H1 (cell line): Measurements from ENCODE around the gene CCDC197. TPM values are rescaled to one million over a fixed set of nuclear protein-coding genes. Genes with fewer than 3 reads are reported as not detected.

Experiments
- CTCF ChIA-PET: fragments of 300-600 bp; sonication (Branson Sonifier 250); formaldehyde crosslinking; loops from one replicate; lab custom pipeline; 2021; ENCODE audit not compliant: partially characterized antibody; lab: Charles Lee
- POLR2A ChIA-PET: fragments of 300-600 bp; sonication (Branson Sonifier 250); formaldehyde crosslinking; loops from one replicate; lab custom pipeline; 2021; ENCODE audit warnings: inconsistent platforms; ENCODE audit not compliant: partially characterized antibody; lab: Charles Lee
- DNase-seq, 2 experiments: peaks; one replicate each; pipeline versions ENCODE4 v3.0.0 to v3.0.0-alpha.2; 2010 to 2022; ENCODE audit warnings: low spot score in 2 of 2, low read depth in 1 of 2, mixed read lengths in 1 of 2
- FAIRE-seq: peaks from 2 replicates; lab custom pipeline; 2011; peaks lifted over from hg19 to GRCh38; lab: Jason Lieb, UNC
- H2AFZ ChIP-seq: 2 replicates; pipeline ENCODE4 v1.8.1; 2012; ENCODE audit warnings: low read length, inconsistent platforms
- H2AK5ac ChIP-seq: 2 replicates; pipeline ENCODE4 v1.6.1; 2013; ENCODE audit warnings: low read depth, low read length
- H2BK120ac ChIP-seq: replicated peaks from 2 replicates; pipeline ENCODE3; 2013; ENCODE audit warnings: low read depth, low read length, inconsistent platforms
- H2BK12ac ChIP-seq: 2 replicates; pipeline ENCODE4 v1.6.1; 2013; ENCODE audit warnings: low read depth, low read length
- H2BK15ac ChIP-seq: 2 replicates; pipeline ENCODE4 v1.6.1; 2013; ENCODE audit warnings: low read length
- H2BK20ac ChIP-seq: 2 replicates; pipeline ENCODE4 v1.6.1; 2013; ENCODE audit warnings: low read length
- H2BK5ac ChIP-seq: 2 replicates; pipeline ENCODE4 v1.6.1; 2013; ENCODE audit warnings: low read depth, low read length
- H3K14ac ChIP-seq: 2 replicates; pipeline ENCODE4 v1.6.1; 2013; ENCODE audit warnings: inconsistent platforms; ENCODE audit not compliant: insufficient read length
- H3K18ac ChIP-seq: 2 replicates; pipeline ENCODE4 v1.6.1; 2013; ENCODE audit warnings: low read length; ENCODE audit errors: extremely low read depth
- H3K23ac ChIP-seq: 2 replicates; pipeline ENCODE4 v1.6.1; 2013; ENCODE audit warnings: inconsistent platforms; ENCODE audit not compliant: insufficient read length
- H3K23me2 ChIP-seq: 2 replicates; pipeline ENCODE4 v1.6.1; 2013; ENCODE audit warnings: low read depth, low read length
- H3K27ac ChIP-seq: 2 replicates; pipeline ENCODE4 v1.6.1; 2011; ENCODE audit warnings: low read depth, low read length, inconsistent platforms
- H3K27me3 ChIP-seq, 4 experiments: replicated peaks in 1 of 4; 1 replicate in 1 of 4; 2 replicates in 3 of 4; pipeline versions ENCODE4 v1.6.1 to v1.8.1; 2011 to 2013; ENCODE audit warnings: low read length in 3 of 4, mild to moderate bottlenecking in 3 of 4, inconsistent platforms in 2 of 4, mixed read lengths in 2 of 4, moderate library complexity in 1 of 4; ENCODE audit not compliant: control insufficient read depth in 3 of 4, insufficient read depth in 3 of 4; ENCODE audit errors: extremely low read depth in 1 of 4
- H3K36me3 ChIP-seq, 4 experiments: 2 replicates each; pipeline versions ENCODE4 v1.6.1 to v1.8.1; 2011 to 2013; ENCODE audit warnings: mild to moderate bottlenecking in 4 of 4, low read length in 3 of 4, moderate library complexity in 2 of 4, control low read depth in 1 of 4, inconsistent platforms in 1 of 4; ENCODE audit not compliant: insufficient read depth in 4 of 4, control insufficient read depth in 2 of 4
- H3K4ac ChIP-seq: replicated peaks from 2 replicates; pipeline ENCODE3; 2013; ENCODE audit warnings: low read length, low read depth, mixed read lengths, inconsistent platforms; ENCODE audit not compliant: insufficient read length
- H3K4me1 ChIP-seq, 4 experiments: replicated peaks in 1 of 4; 1 replicate in 1 of 4; 2 replicates in 3 of 4; pipeline versions ENCODE4 v1.6.1 to v1.8.1; 2011 to 2013; ENCODE audit warnings: low read length in 3 of 4, inconsistent platforms in 2 of 4, mixed read lengths in 1 of 4; ENCODE audit not compliant: insufficient read depth in 4 of 4, control insufficient read depth in 3 of 4
- H3K4me2 ChIP-seq, 2 experiments: 2 replicates each; pipeline versions ENCODE4 v1.6.1 to v1.8.1; 2011 to 2013; ENCODE audit warnings: low read depth in 2 of 2, low read length in 2 of 2, control low read depth in 1 of 2, inconsistent platforms in 1 of 2, mild to moderate bottlenecking in 1 of 2; ENCODE audit not compliant: insufficient read depth in 1 of 2
- H3K4me3 ChIP-seq, 4 experiments: fragments of 200-600, 300-600 bp in 1 of 4; sonication (generic), shearing (Covaris generic), sonication (Bioruptor Twin) in 1 of 4; 2 replicates each; pipeline versions ENCODE4 v1.5.1 to v1.8.1; 2011 to 2016; ENCODE audit warnings: low read length in 4 of 4, low read depth in 3 of 4, control low read depth in 2 of 4, inconsistent platforms in 2 of 4, mild to moderate bottlenecking in 2 of 4, mixed read lengths in 1 of 4, moderate library complexity in 1 of 4; ENCODE audit not compliant: insufficient read depth in 2 of 4; ENCODE audit errors: extremely low read depth in 1 of 4
- H3K56ac ChIP-seq: replicated peaks from 2 replicates; pipeline ENCODE3; 2013; ENCODE audit warnings: low read depth, mild to moderate bottlenecking, mixed read lengths, low read length, inconsistent platforms; ENCODE audit not compliant: insufficient read length
- H3K79me1 ChIP-seq: 2 replicates; pipeline ENCODE4 v1.6.1; 2013; ENCODE audit warnings: low read depth, low read length, control low read depth
- H3K79me2 ChIP-seq, 2 experiments: 2 replicates each; pipeline versions ENCODE4 v1.6.1 to v1.8.1; 2012 to 2013; ENCODE audit warnings: low read length in 2 of 2, mild to moderate bottlenecking in 2 of 2, inconsistent platforms in 1 of 2; ENCODE audit not compliant: insufficient read depth in 2 of 2, control insufficient read depth in 1 of 2
- H3K9ac ChIP-seq, 4 experiments: replicated peaks in 1 of 4; 1 replicate in 1 of 4; 2 replicates in 3 of 4; pipeline versions ENCODE4 v1.6.1 to v1.8.1; 2011 to 2013; ENCODE audit warnings: low read depth in 3 of 4, low read length in 3 of 4, control low read depth in 2 of 4, mild to moderate bottlenecking in 2 of 4, moderate library complexity in 2 of 4, inconsistent platforms in 1 of 4; ENCODE audit errors: extremely low read depth in 1 of 4
- H3K9me3 ChIP-seq, 2 experiments: 2 replicates each; pipeline versions ENCODE4 v1.6.1 to v1.8.1; 2012 to 2013; ENCODE audit warnings: mild to moderate bottlenecking in 2 of 2, moderate library complexity in 2 of 2, control low read depth in 1 of 2, inconsistent platforms in 1 of 2, low read depth in 1 of 2, low read length in 1 of 2, mixed read lengths in 1 of 2; ENCODE audit not compliant: insufficient read depth in 2 of 2
- H4K20me1 ChIP-seq, 2 experiments: replicated peaks in 1 of 2; 2 replicates each; pipeline versions ENCODE3 to v1.8.1; 2011 to 2013; ENCODE audit warnings: inconsistent platforms in 2 of 2, low read length in 2 of 2, mild to moderate bottlenecking in 1 of 2; ENCODE audit not compliant: insufficient read depth in 2 of 2, control insufficient read depth in 1 of 2
- H4K5ac ChIP-seq: 2 replicates; pipeline ENCODE4 v1.6.1; 2013; ENCODE audit warnings: low read length, low read depth, mixed read lengths, inconsistent platforms; ENCODE audit not compliant: insufficient read length
- H4K8ac ChIP-seq: 2 replicates; pipeline ENCODE4 v1.8.0; 2013; ENCODE audit warnings: mild to moderate bottlenecking, moderate library complexity, low read length, inconsistent platforms; ENCODE audit not compliant: insufficient read depth; ENCODE audit errors: extremely low read depth
- H4K91ac ChIP-seq: replicated peaks from 2 replicates; pipeline ENCODE3; 2013; ENCODE audit warnings: low read length, mixed read lengths, inconsistent platforms; ENCODE audit not compliant: insufficient read length
- JUN ChIP-seq: IDR thresholded peaks from 2 replicates; pipeline ENCODE4 v1.6.1; 2011; ENCODE audit warnings: low read depth, mild to moderate bottlenecking, improper control_type of control experiment, low read length
- JUND ChIP-seq: IDR thresholded peaks from 2 replicates; pipeline ENCODE4 v1.6.1; 2011; ENCODE audit warnings: mild to moderate bottlenecking, improper control_type of control experiment, low read length
- PHF8 ChIP-seq: fragments of 200-600 bp; sonication (generic); conservative IDR thresholded peaks from 2 replicates; pipeline ENCODE4 v1.7.1; 2012; ENCODE audit warnings: low read depth, mild to moderate bottlenecking, inconsistent platforms, low read length, moderate library complexity
- RBBP5 ChIP-seq: IDR thresholded peaks from 2 replicates; pipeline ENCODE4 v1.7.1; 2012; ENCODE audit warnings: low read depth, mild to moderate bottlenecking, inconsistent platforms, low read length, moderate library complexity, borderline replicate concordance
- RFX5 ChIP-seq: IDR thresholded peaks from 2 replicates; pipeline ENCODE4 v1.6.1; 2011; ENCODE audit warnings: low read depth, low read length, improper control_type of control experiment, borderline replicate concordance
- SP4 ChIP-seq: IDR thresholded peaks from 2 replicates; pipeline ENCODE4 v1.6.1; 2012; ENCODE audit warnings: low read length, inconsistent platforms
- TAF1 ChIP-seq: IDR thresholded peaks from 2 replicates; pipeline ENCODE4 v1.6.1; 2011; ENCODE audit warnings: mild to moderate bottlenecking, low read depth, low read length
- TBP ChIP-seq: IDR thresholded peaks from 2 replicates; pipeline ENCODE4 v1.6.1; 2011; ENCODE audit warnings: low read depth, low read length, improper control_type of control experiment
- WGBS, 2 experiments: shearing (Covaris generic) in 1 of 2; methylation state at CpG; one replicate each; pipeline versions ENCODE4 v1.1.6 to v1.1.7; 2013 to 2015; ENCODE audit warnings: low lambda C conversion rate in 2 of 2, mixed read lengths in 2 of 2, inconsistent platforms in 1 of 2, low coverage in 1 of 2, missing lambda C conversion rate in 1 of 2; ENCODE audit not compliant: insufficient replicate concordance in 2 of 2, insufficient coverage in 1 of 2, insufficient read length in 1 of 2; ENCODE audit errors: extremely low coverage in 1 of 2, missing lambda C conversion rate in 1 of 2; 5-methylcytosine and 5-hydroxymethylcytosine counted together
- polyA plus RNA-seq, 7 experiments: library from polyadenylated mRNA; depleted of rRNA in 3 of 7; stranded (reverse) in 5 of 7; unstranded in 2 of 7; fragments of >200 nt in 5 of 7; fragments of 200-250 nt in 2 of 7; gene quantifications; 1 replicate in 5 of 7; 2 replicates in 1 of 7; 4 replicates in 1 of 7; pipeline versions ENCODE4 v1.2.1 to v1.2.3, GENCODE V29; 2011 to 2013; ENCODE audit warnings: missing spikeins in 2 of 7, mixed read lengths in 2 of 7
- total RNA-seq: library from RNA; stranded (reverse); fragmentation: NEBNext Ultra II Directional; extraction: Animal tissue kit (Norgen Biotek cat#: 25700); gene quantifications from 2 replicates; pipeline ENCODE4 v1.2.1, GENCODE V29; 2021
- TF ChIP-seq, protein P1 (sequence below): IDR thresholded peaks from 2 replicates; pipeline ENCODE4 v1.6.1; 2012; ENCODE audit warnings: low read length, inconsistent platforms

The CCDC197 gene
- total and polyA plus RNA-seq, 2 of the 8 experiments (the other 6 are each of a cell fraction or from before 2014, with no cell fraction given) = not detected

- Histone ChIP-seq H3K56ac (no peak overlapping the region), H3K27ac (no peak overlapping the region; the same call in 1 of the 2 replicates), H2AK5ac (no peak overlapping the region), H4K91ac (peak overlapping the region; percentile 34), H3K14ac (no peak overlapping the region), H3K4me1 (peaks cover 0 to 9% (median 7%) of the 10 kb centered on the region in 4 experiments; a peak in 5 of 7 replicates), H3K36me3 (no peaks in the 10 kb centered on the region), H3K23ac (no peak overlapping the region), H4K8ac (no peak overlapping the region; the same call in 1 of the 2 replicates), H2AFZ (peak overlapping the region; percentile 95), H3K4me2 (peak overlapping the region in 1 of 2 experiments; percentile 26; a peak in 1 of 4 replicates), H2BK120ac (no peak overlapping the region), H3K9me3 (no peaks in the 10 kb centered on the region), H3K23me2 (no peaks in the 10 kb centered on the region), H2BK12ac (peak overlapping the region; percentile 80; the same call in 1 of the 2 replicates), H3K18ac (no peak overlapping the region), H3K4me3 (no peak overlapping the region), H4K20me1 (no peaks in the 10 kb centered on the region), H3K27me3 (peaks cover 0 to 1% (median 0%) of the 10 kb centered on the region in 4 experiments; a peak in 1 of 7 replicates), H4K5ac (no peak overlapping the region), H3K79me1 (no peaks in the 10 kb centered on the region), H2BK20ac (peak overlapping the region; percentile 64; the same call in 1 of the 2 replicates), H3K9ac (0 out of 7 replicates have a peak overlapping the region, but pooled peaks of 1 of the 4 experiments have one; percentile 1), H2BK5ac (peak overlapping the region; percentile 54; the same call in 1 of the 2 replicates), H3K4ac (no peak overlapping the region), H3K79me2 (no peaks in the 10 kb centered on the region), H2BK15ac (no peak overlapping the region; the same call in 1 of the 2 replicates)
- CTCF ChIA-PET = interaction anchor here (0.7 to 8.0 kb wide), 9 partner anchors 12 to 177 kb away, joined by 3 to 37 read pairs (median 4); no protein-coding TSS in a partner anchor
- peak in 1 of 2 experiments; percentile 61 for DNase-seq
- FAIRE-seq = no peak
- no peak for TF ChIP-seq TBP
- no peak for TF ChIP-seq RFX5
- TF ChIP-seq JUND = peak; percentile 86
- 0 out of 2 replicates have a peak, but pooled peaks have one; percentile 21 for TF ChIP-seq JUN
- TF ChIP-seq SP4 = no peak
- TF ChIP-seq PHF8 = no peak
- TF ChIP-seq, protein P1, sequence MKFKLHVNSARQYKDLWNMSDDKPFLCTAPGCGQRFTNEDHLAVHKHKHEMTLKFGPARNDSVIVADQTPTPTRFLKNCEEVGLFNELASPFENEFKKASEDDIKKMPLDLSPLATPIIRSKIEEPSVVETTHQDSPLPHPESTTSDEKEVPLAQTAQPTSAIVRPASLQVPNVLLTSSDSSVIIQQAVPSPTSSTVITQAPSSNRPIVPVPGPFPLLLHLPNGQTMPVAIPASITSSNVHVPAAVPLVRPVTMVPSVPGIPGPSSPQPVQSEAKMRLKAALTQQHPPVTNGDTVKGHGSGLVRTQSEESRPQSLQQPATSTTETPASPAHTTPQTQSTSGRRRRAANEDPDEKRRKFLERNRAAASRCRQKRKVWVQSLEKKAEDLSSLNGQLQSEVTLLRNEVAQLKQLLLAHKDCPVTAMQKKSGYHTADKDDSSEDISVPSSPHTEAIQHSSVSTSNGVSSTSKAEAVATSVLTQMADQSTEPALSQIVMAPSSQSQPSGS = no peak
- peak; percentile 59; the same call in 1 of the 2 replicates for TF ChIP-seq RBBP5
- peak; percentile 39; the same call in 1 of the 2 replicates for TF ChIP-seq TAF1
- POLR2A ChIA-PET = interaction anchor here (1.4 kb wide), 1 partner anchor 17 kb away, joined by 3 read pairs; no protein-coding TSS in a partner anchor
- 76% methylated on average over 22 of the region's 23 CpGs; no CpG with 5 or more reads in 1 of the 2 experiments for WGBS, 2 experiments
Observed at GRCh38 chr14:93959239-93960107, 37.6 kb upstream of the CCDC197 start.
